ENCODE data around the gene RETREG1. TPM values are rescaled to one million over a fixed set of nuclear protein-coding genes. Genes with fewer than 3 reads are reported as not detected.

Gene RETREG1
- total and polyA plus RNA-seq, 2 of the 13 experiments (the other 11 are each of a cell fraction or from before 2014, with no cell fraction given) = 0.07 TPM; not detected in 1

DNA sequence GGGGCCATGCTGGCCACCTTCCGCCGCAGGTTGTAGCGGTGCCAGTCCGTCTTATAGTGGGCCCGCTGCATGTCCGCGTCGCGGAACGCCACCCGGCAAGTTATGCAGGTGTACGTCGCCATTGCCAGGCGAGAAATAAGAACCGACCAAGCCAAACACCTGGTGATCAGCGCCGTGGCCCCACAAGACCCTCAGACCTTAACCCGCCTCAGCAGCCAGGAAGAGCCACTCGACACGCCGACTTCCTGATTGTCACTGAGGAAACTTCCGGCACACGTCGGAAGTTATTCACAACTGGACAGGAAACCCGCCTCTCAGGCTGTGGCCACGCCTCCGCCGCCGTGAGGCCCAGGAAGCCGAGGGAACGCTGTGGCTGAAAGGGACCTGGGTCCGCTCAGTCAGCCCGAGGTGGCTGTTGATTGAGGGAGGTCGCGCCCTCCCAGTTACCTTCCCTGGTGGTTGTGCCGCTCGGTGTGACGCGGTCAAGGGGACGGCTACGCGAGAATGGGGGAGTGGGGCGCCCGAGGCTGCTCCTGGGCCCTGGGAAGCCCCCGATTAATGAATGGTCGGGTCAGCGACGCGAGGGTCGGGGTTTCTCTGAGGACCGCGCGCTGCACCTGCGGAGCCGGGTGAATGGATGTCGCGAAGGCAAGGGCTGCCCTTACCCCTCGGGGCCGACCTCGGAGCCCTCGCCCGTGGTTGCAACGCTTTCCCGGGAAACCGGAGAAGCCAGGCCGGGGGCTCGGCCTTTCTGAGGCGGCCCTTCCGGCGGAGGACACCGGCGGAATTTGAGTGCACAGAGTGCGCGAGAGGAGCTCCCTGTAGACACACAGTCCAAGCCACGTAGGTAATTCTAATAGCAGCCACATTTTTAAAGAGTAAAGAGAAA is 151.0 kb downstream of the RETREG1 start, which contains the start of gene ZNF622 (continued):
- TF ChIP-seq, protein P1, sequence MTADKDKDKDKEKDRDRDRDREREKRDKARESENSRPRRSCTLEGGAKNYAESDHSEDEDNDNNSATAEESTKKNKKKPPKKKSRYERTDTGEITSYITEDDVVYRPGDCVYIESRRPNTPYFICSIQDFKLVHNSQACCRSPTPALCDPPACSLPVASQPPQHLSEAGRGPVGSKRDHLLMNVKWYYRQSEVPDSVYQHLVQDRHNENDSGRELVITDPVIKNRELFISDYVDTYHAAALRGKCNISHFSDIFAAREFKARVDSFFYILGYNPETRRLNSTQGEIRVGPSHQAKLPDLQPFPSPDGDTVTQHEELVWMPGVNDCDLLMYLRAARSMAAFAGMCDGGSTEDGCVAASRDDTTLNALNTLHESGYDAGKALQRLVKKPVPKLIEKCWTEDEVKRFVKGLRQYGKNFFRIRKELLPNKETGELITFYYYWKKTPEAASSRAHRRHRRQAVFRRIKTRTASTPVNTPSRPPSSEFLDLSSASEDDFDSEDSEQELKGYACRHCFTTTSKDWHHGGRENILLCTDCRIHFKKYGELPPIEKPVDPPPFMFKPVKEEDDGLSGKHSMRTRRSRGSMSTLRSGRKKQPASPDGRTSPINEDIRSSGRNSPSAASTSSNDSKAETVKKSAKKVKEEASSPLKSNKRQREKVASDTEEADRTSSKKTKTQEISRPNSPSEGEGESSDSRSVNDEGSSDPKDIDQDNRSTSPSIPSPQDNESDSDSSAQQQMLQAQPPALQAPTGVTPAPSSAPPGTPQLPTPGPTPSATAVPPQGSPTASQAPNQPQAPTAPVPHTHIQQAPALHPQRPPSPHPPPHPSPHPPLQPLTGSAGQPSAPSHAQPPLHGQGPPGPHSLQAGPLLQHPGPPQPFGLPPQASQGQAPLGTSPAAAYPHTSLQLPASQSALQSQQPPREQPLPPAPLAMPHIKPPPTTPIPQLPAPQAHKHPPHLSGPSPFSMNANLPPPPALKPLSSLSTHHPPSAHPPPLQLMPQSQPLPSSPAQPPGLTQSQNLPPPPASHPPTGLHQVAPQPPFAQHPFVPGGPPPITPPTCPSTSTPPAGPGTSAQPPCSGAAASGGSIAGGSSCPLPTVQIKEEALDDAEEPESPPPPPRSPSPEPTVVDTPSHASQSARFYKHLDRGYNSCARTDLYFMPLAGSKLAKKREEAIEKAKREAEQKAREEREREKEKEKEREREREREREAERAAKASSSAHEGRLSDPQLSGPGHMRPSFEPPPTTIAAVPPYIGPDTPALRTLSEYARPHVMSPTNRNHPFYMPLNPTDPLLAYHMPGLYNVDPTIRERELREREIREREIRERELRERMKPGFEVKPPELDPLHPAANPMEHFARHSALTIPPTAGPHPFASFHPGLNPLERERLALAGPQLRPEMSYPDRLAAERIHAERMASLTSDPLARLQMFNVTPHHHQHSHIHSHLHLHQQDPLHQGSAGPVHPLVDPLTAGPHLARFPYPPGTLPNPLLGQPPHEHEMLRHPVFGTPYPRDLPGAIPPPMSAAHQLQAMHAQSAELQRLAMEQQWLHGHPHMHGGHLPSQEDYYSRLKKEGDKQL (CRISPR knock-in tag; IDR thresholded peaks at IDR 0.05; ENCODE audit: low read depth) = no peak
- TF ChIP-seq, protein P2, sequence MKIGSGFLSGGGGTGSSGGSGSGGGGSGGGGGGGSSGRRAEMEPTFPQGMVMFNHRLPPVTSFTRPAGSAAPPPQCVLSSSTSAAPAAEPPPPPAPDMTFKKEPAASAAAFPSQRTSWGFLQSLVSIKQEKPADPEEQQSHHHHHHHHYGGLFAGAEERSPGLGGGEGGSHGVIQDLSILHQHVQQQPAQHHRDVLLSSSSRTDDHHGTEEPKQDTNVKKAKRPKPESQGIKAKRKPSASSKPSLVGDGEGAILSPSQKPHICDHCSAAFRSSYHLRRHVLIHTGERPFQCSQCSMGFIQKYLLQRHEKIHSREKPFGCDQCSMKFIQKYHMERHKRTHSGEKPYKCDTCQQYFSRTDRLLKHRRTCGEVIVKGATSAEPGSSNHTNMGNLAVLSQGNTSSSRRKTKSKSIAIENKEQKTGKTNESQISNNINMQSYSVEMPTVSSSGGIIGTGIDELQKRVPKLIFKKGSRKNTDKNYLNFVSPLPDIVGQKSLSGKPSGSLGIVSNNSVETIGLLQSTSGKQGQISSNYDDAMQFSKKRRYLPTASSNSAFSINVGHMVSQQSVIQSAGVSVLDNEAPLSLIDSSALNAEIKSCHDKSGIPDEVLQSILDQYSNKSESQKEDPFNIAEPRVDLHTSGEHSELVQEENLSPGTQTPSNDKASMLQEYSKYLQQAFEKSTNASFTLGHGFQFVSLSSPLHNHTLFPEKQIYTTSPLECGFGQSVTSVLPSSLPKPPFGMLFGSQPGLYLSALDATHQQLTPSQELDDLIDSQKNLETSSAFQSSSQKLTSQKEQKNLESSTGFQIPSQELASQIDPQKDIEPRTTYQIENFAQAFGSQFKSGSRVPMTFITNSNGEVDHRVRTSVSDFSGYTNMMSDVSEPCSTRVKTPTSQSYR (CRISPR knock-in tag; IDR thresholded peaks at IDR 0.05; ENCODE audit: borderline replicate concordance) = no peak
- TF ChIP-seq MIER3 (CRISPR knock-in tag; IDR thresholded peaks at IDR 0.05; ENCODE audit: borderline replicate concordance) (no peak), FOXC1 (CRISPR knock-in tag; IDR thresholded peaks at IDR 0.05; ENCODE audit: borderline replicate concordance) (peak; percentile 66), FOXP1 (IDR thresholded peaks at IDR 0.05) (no peak), FOXP1 (CRISPR knock-in tag; IDR thresholded peaks at IDR 0.05) (no peak), CCAR2 (optimal IDR thresholded peaks at IDR 0.05; ENCODE audit: low read depth, low read length) (no peak), NFE2 (CRISPR knock-in tag; IDR thresholded peaks at IDR 0.05) (no peak), SIN3A (IDR thresholded peaks at IDR 0.05; ENCODE audit: borderline replicate concordance, low read depth, low read length) (peak; percentile 97), HES4 (CRISPR knock-in tag; IDR thresholded peaks at IDR 0.05; ENCODE audit: borderline replicate concordance) (peak; percentile 87), AHR (CRISPR knock-in tag; IDR thresholded peaks at IDR 0.05) (0 out of 2 replicates have a peak, but pooled peaks have one; percentile 52), JUNB (CRISPR knock-in tag; IDR thresholded peaks at IDR 0.05; ENCODE audit: borderline replicate concordance) (no peak)
- TF ChIP-seq, protein P3, sequence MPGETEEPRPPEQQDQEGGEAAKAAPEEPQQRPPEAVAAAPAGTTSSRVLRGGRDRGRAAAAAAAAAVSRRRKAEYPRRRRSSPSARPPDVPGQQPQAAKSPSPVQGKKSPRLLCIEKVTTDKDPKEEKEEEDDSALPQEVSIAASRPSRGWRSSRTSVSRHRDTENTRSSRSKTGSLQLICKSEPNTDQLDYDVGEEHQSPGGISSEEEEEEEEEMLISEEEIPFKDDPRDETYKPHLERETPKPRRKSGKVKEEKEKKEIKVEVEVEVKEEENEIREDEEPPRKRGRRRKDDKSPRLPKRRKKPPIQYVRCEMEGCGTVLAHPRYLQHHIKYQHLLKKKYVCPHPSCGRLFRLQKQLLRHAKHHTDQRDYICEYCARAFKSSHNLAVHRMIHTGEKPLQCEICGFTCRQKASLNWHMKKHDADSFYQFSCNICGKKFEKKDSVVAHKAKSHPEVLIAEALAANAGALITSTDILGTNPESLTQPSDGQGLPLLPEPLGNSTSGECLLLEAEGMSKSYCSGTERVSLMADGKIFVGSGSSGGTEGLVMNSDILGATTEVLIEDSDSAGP (CRISPR knock-in tag; IDR thresholded peaks at IDR 0.05; ENCODE audit: borderline replicate concordance) = peak; percentile 88; the same call in 1 of the 2 replicates
- TF ChIP-seq, protein P4, sequence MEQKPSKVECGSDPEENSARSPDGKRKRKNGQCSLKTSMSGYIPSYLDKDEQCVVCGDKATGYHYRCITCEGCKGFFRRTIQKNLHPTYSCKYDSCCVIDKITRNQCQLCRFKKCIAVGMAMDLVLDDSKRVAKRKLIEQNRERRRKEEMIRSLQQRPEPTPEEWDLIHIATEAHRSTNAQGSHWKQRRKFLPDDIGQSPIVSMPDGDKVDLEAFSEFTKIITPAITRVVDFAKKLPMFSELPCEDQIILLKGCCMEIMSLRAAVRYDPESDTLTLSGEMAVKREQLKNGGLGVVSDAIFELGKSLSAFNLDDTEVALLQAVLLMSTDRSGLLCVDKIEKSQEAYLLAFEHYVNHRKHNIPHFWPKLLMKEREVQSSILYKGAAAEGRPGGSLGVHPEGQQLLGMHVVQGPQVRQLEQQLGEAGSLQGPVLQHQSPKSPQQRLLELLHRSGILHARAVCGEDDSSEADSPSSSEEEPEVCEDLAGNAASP (CRISPR knock-in tag; IDR thresholded peaks at IDR 0.05; ENCODE audit: borderline replicate concordance) = no peak
- TF ChIP-seq, protein P5, sequence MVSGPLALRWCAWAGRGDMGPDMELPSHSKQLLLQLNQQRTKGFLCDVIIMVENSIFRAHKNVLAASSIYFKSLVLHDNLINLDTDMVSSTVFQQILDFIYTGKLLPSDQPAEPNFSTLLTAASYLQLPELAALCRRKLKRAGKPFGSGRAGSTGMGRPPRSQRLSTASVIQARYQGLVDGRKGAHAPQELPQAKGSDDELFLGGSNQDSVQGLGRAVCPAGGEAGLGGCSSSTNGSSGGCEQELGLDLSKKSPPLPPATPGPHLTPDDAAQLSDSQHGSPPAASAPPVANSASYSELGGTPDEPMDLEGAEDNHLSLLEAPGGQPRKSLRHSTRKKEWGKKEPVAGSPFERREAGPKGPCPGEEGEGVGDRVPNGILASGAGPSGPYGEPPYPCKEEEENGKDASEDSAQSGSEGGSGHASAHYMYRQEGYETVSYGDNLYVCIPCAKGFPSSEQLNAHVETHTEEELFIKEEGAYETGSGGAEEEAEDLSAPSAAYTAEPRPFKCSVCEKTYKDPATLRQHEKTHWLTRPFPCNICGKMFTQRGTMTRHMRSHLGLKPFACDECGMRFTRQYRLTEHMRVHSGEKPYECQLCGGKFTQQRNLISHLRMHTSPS (CRISPR knock-in tag; IDR thresholded peaks at IDR 0.05; ENCODE audit: low read depth) = no peak

Measured in HepG2 (cell line).